SK-N-SH (cell line): ENCODE measurements around the gene PLEKHA3. TPM values are rescaled to one million over a fixed set of nuclear protein-coding genes. Genes with fewer than 3 reads are reported as not detected.

Experiments used
- CTCF ChIA-PET: fragments of 300-600, 350-600 bp; formaldehyde crosslinking; extraction: SDS; loops from one replicate; lab custom pipeline; 2021; lab: Yijun Ruan, JAX
- POLR2A ChIA-PET: fragments of 350-600 bp; sonication (Branson Sonifier 250); formaldehyde crosslinking; extraction: SDS; loops from one replicate; lab custom pipeline; 2020; ENCODE audit warnings: antibody characterized with exemption, inconsistent platforms; lab: Yijun Ruan, JAX
- DNase-seq: peaks from one replicate; pipeline ENCODE4 v3.0.0; 2012
- H2AFZ ChIP-seq: fragments of 200-600 bp; sonication (generic); 2 replicates; pipeline ENCODE4 v1.8.1; 2016; ENCODE audit warnings: antibody characterized with exemption, mild to moderate bottlenecking, low read depth
- H3F3A ChIP-seq: fragments of 200-600 bp; sonication (generic); replicated peaks from 2 replicates; pipeline ENCODE3; 2016; ENCODE audit warnings: antibody characterized with exemption, mild to moderate bottlenecking; ENCODE audit not compliant: insufficient read depth
- H3K27ac ChIP-seq, 2 experiments: fragments of 200-500 bp in 1 of 2; fragments of 200-600 bp in 1 of 2; sonication (Bioruptor generic) in 1 of 2; sonication (generic), shearing (Covaris generic) in 1 of 2; 2 replicates each; pipeline versions ENCODE4 v1.5.1 to v1.6.1; 2014 to 2016; ENCODE audit warnings: low read depth in 2 of 2, inconsistent platforms in 1 of 2, low read length in 1 of 2, mild to moderate bottlenecking in 1 of 2, mixed read lengths in 1 of 2
- H3K27me3 ChIP-seq: fragments of 200-600 bp; sonication (generic), shearing (Covaris generic); 2 replicates; pipeline ENCODE4 v1.6.1; 2016; ENCODE audit warnings: mixed run types; ENCODE audit not compliant: insufficient read depth
- H3K36me3 ChIP-seq, 2 experiments: fragments of 200-500 bp in 1 of 2; fragments of 200-600 bp in 1 of 2; sonication (Bioruptor generic) in 1 of 2; sonication (generic) in 1 of 2; replicated peaks in 1 of 2; 2 replicates each; pipeline versions ENCODE3 to v1.5.1; 2014 to 2016; ENCODE audit warnings: low read length in 1 of 2, mild to moderate bottlenecking in 1 of 2; ENCODE audit not compliant: insufficient read depth in 2 of 2, control insufficient read depth in 1 of 2
- H3K4me1 ChIP-seq, 2 experiments: fragments of 200-500 bp in 1 of 2; fragments of 200-600 bp in 1 of 2; sonication (Bioruptor generic) in 1 of 2; sonication (generic), shearing (Covaris generic) in 1 of 2; 2 replicates each; pipeline versions ENCODE4 v1.5.1 to v1.6.1; 2014 to 2016; ENCODE audit warnings: low read depth in 1 of 2, low read length in 1 of 2, mixed run types in 1 of 2; ENCODE audit not compliant: insufficient read depth in 2 of 2, control insufficient read depth in 1 of 2
- H3K4me2 ChIP-seq: fragments of 200-600 bp; sonication (generic), shearing (Covaris generic); 2 replicates; pipeline ENCODE4 v1.6.1; 2017; ENCODE audit warnings: mixed run types
- H3K4me3 ChIP-seq, 2 experiments: fragments of 200-500 bp in 1 of 2; fragments of 200-600 bp in 1 of 2; sonication (Bioruptor generic) in 1 of 2; sonication (generic), shearing (Covaris generic) in 1 of 2; 2 replicates each; pipeline versions ENCODE4 v1.5.1 to v1.8.1; 2014 to 2016; ENCODE audit warnings: low read depth in 2 of 2, inconsistent platforms in 1 of 2, low read length in 1 of 2, mild to moderate bottlenecking in 1 of 2, mixed read lengths in 1 of 2, moderate library complexity in 1 of 2
- H3K79me2 ChIP-seq: fragments of 200-600 bp; sonication (generic); 2 replicates; pipeline ENCODE4 v1.8.1; 2017; ENCODE audit warnings: mild to moderate bottlenecking; ENCODE audit not compliant: insufficient read depth
- H3K9ac ChIP-seq: fragments of 200-600 bp; sonication (generic); 2 replicates; pipeline ENCODE4 v1.6.1; 2017; ENCODE audit warnings: mixed run types
- H3K9me2 ChIP-seq: fragments of 200-600 bp; sonication (generic); 2 replicates; pipeline ENCODE4 v1.6.1; 2017; ENCODE audit warnings: mixed run types
- H3K9me3 ChIP-seq: fragments of 200-600 bp; sonication (generic); 2 replicates; pipeline ENCODE4 v1.6.1; 2017; ENCODE audit warnings: mixed run types, mild to moderate bottlenecking, moderate library complexity
- H4K20me1 ChIP-seq: fragments of 200-600 bp; sonication (generic); 2 replicates; pipeline ENCODE4 v1.6.1; 2017; ENCODE audit warnings: mild to moderate bottlenecking, mixed run types; ENCODE audit not compliant: insufficient read depth
- CHD2 ChIP-seq: fragments of 150-350 bp; IDR thresholded peaks from 2 replicates; pipeline ENCODE4 v1.6.1; 2018; ENCODE audit warnings: low read length; ENCODE audit not compliant: partially characterized antibody
- FOSL2 ChIP-seq: IDR thresholded peaks from 2 replicates; pipeline ENCODE4 v1.4.0; 2012; ENCODE audit warnings: low read depth, mild to moderate bottlenecking, moderate library complexity, borderline replicate concordance
- FOXJ3 ChIP-seq: sonication (generic); formaldehyde crosslinking; IDR thresholded peaks from 2 replicates; pipeline ENCODE4 v1.5.1; 2020; ENCODE audit warnings: mild to moderate bottlenecking, missing genetic modification reagents
- FOXM1 ChIP-seq: IDR thresholded peaks from 2 replicates; pipeline ENCODE4 v1.4.0; 2012; ENCODE audit warnings: low read depth, mild to moderate bottlenecking
- GATA2 ChIP-seq: sonication (generic); formaldehyde crosslinking; IDR thresholded peaks from 2 replicates; pipeline ENCODE4 v1.5.0; 2020; ENCODE audit warnings: mild to moderate bottlenecking, missing genetic modification reagents
- JUND ChIP-seq: IDR thresholded peaks from 2 replicates; pipeline ENCODE4 v1.4.0; 2012
- MXI1 ChIP-seq: IDR thresholded peaks from 2 replicates; pipeline ENCODE4 v1.6.1; 2012; ENCODE audit warnings: mild to moderate bottlenecking, low read depth, low read length, improper control_type of control experiment
- NFIC ChIP-seq: IDR thresholded peaks from 2 replicates; pipeline ENCODE4 v1.4.0; 2012; ENCODE audit warnings: borderline replicate concordance
- RAD21 ChIP-seq: IDR thresholded peaks from 2 replicates; pipeline ENCODE4 v1.6.1; 2012; ENCODE audit warnings: mild to moderate bottlenecking, low read length
- RCOR1 ChIP-seq: fragments of 150-350 bp; IDR thresholded peaks from 2 replicates; pipeline ENCODE4 v1.6.1; 2017; ENCODE audit warnings: antibody characterized with exemption, low read length
- RXRA ChIP-seq: IDR thresholded peaks from 2 replicates; pipeline ENCODE4 v1.4.0; 2012; ENCODE audit warnings: low read depth, mild to moderate bottlenecking, borderline replicate concordance
- SIN3A ChIP-seq: IDR thresholded peaks from 2 replicates; pipeline ENCODE4 v1.6.1; 2012; ENCODE audit warnings: low read depth, mild to moderate bottlenecking, low read length, moderate library complexity, borderline replicate concordance
- SMC3 ChIP-seq: IDR thresholded peaks from 2 replicates; pipeline ENCODE4 v1.6.1; 2012; ENCODE audit warnings: low read depth, low read length, improper control_type of control experiment
- TAF1 ChIP-seq: IDR thresholded peaks from 2 replicates; pipeline ENCODE4 v1.6.1; 2012; ENCODE audit warnings: low read depth, mild to moderate bottlenecking, low read length, moderate library complexity, borderline replicate concordance
- TCF12 ChIP-seq: IDR thresholded peaks from 2 replicates; pipeline ENCODE4 v1.4.0; 2012
- TEAD4 ChIP-seq: IDR thresholded peaks from 2 replicates; pipeline ENCODE4 v1.4.0; 2012; ENCODE audit warnings: mild to moderate bottlenecking, borderline replicate concordance; ENCODE audit not compliant: insufficient read depth
- YY1 ChIP-seq: IDR thresholded peaks from 2 replicates; pipeline ENCODE4 v1.4.0; 2012; ENCODE audit warnings: low read depth, mild to moderate bottlenecking
- WGBS: methylation state at CpG from one replicate; pipeline ENCODE4 v1.1.6; 2017; ENCODE audit warnings: low lambda C conversion rate; 5-methylcytosine and 5-hydroxymethylcytosine counted together
- polyA plus RNA-seq, 3 experiments: library from polyadenylated mRNA; depleted of rRNA; stranded (reverse); fragments of >200 nt; gene quantifications; 2 replicates each; pipeline ENCODE4 v1.2.3, GENCODE V29; 2012
- TF ChIP-seq, protein P1 (sequence below): fragments of 200-600 bp; sonication (generic); IDR thresholded peaks from 2 replicates; pipeline ENCODE4 v1.6.1; 2017; ENCODE audit warnings: antibody characterized with exemption, mild to moderate bottlenecking, moderate library complexity
- TF ChIP-seq, protein P2 (sequence below): IDR thresholded peaks from 2 replicates; pipeline ENCODE4 v1.4.0; 2012; ENCODE audit warnings: low read depth
- TF ChIP-seq, protein P3 (sequence below): fragments of 150-350 bp; IDR thresholded peaks from 2 replicates; pipeline ENCODE4 v1.6.1; 2016; ENCODE audit warnings: mild to moderate bottlenecking, low read depth, low read length

The PLEKHA3 gene
- polyA plus RNA-seq, 1 of the 3 experiments (the other 2 are of a cell fraction), result 5.7 TPM

DNA sequence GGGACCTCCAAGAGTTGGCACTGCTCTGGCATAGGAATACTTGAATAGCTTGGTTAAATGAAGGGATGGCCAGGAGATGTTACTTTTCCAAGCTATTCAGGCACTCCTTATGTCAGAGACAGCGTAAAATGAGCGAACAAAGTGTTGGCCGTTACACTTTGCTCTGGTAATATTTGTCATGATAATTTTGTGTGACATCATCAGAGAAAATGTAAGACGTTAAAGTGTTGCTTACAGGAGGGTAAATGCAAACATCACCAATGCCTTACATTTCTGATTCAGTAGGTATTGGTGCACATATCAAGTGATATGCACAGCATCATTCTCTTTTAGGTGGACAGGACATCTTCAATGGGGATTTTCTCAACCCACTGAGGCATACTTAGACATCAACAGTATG, 46.0 kb downstream of the PLEKHA3 start:
- H3K27me3 ChIP-seq, result no peaks in the 10 kb centered on the region
- ChIA-PET POLR2A (no interaction called here), CTCF (no interaction called here)
- H3K79me2 ChIP-seq, result peaks cover 76% of the 10 kb centered on the region
- no peak overlapping the region for H2AFZ ChIP-seq
- no peak for DNase-seq
- 95% methylated on average over 4 of the region's 4 CpGs for WGBS
- no peaks in the 10 kb centered on the region for H3K9me2 ChIP-seq
- H3K4me1 ChIP-seq, result peaks cover 0 to 3% of the 10 kb centered on the region in 2 experiments; a peak in 2 of 4 replicates
- no peaks in the 10 kb centered on the region for H3K9me3 ChIP-seq
- H4K20me1 ChIP-seq, result no peaks in the 10 kb centered on the region
- no peak for TF ChIP-seq TEAD4
- TF ChIP-seq, all 33 proteins: peak for 0
- Histone ChIP-seq H3K9ac (no peak overlapping the region), H3K4me3 (no peak overlapping the region), H3K36me3 (peaks cover 0 to 3% of the 10 kb centered on the region in 2 experiments), H3K4me2 (no peak overlapping the region), H3F3A (peaks cover 3% of the 10 kb centered on the region), H3K27ac (no peak overlapping the region)

DNA sequence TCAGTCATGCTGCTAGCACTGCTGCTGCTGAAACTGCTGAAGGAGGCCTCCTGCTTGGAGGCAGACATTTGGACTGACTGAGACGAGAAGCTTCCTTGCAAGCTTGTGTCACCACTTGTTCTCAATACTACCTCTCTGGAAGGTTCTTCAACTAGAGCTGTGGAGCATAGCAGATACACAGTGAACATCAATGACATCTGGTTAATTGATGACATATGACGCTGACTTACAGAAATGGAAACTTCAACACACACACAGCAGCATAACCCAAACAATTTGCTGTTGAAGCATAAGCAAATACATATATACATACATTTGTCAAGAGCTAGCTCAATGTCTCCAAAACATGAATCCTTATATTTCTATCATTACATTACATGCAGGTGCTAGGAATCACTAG, 47.3 kb downstream of the PLEKHA3 start:
- Histone ChIP-seq H3K27ac (no peak overlapping the region; a peak in 1 of 4 replicates), H2AFZ (no peak overlapping the region), H3K79me2 (peaks cover 86% of the 10 kb centered on the region), H3K9me3 (no peaks in the 10 kb centered on the region), H3K9ac (no peak overlapping the region), H3F3A (peaks cover 2% of the 10 kb centered on the region), H3K4me1 (peaks cover 0 to 3% of the 10 kb centered on the region in 2 experiments; a peak in 2 of 4 replicates), H3K4me3 (no peak overlapping the region), H3K4me2 (no peak overlapping the region), H3K36me3 (peaks cover 9 to 17% of the 10 kb centered on the region in 2 experiments), H3K27me3 (no peaks in the 10 kb centered on the region), H4K20me1 (no peaks in the 10 kb centered on the region), H3K9me2 (no peaks in the 10 kb centered on the region)
- TF ChIP-seq JUND (no peak), RCOR1 (no peak), TCF12 (no peak), RAD21 (no peak), MXI1 (no peak), SMC3 (no peak), FOXM1 (no peak), CHD2 (no peak), RXRA (no peak), FOSL2 (no peak), FOXJ3 (CRISPR knock-in tag) (no peak), TAF1 (no peak), NFIC (no peak), GATA2 (no peak), SIN3A (no peak), YY1 (no peak)
- TF ChIP-seq, protein P1, sequence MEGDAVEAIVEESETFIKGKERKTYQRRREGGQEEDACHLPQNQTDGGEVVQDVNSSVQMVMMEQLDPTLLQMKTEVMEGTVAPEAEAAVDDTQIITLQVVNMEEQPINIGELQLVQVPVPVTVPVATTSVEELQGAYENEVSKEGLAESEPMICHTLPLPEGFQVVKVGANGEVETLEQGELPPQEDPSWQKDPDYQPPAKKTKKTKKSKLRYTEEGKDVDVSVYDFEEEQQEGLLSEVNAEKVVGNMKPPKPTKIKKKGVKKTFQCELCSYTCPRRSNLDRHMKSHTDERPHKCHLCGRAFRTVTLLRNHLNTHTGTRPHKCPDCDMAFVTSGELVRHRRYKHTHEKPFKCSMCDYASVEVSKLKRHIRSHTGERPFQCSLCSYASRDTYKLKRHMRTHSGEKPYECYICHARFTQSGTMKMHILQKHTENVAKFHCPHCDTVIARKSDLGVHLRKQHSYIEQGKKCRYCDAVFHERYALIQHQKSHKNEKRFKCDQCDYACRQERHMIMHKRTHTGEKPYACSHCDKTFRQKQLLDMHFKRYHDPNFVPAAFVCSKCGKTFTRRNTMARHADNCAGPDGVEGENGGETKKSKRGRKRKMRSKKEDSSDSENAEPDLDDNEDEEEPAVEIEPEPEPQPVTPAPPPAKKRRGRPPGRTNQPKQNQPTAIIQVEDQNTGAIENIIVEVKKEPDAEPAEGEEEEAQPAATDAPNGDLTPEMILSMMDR, result no peak
- TF ChIP-seq, protein P2, sequence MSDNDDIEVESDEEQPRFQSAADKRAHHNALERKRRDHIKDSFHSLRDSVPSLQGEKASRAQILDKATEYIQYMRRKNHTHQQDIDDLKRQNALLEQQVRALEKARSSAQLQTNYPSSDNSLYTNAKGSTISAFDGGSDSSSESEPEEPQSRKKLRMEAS, result no peak
- TF ChIP-seq, protein P3, sequence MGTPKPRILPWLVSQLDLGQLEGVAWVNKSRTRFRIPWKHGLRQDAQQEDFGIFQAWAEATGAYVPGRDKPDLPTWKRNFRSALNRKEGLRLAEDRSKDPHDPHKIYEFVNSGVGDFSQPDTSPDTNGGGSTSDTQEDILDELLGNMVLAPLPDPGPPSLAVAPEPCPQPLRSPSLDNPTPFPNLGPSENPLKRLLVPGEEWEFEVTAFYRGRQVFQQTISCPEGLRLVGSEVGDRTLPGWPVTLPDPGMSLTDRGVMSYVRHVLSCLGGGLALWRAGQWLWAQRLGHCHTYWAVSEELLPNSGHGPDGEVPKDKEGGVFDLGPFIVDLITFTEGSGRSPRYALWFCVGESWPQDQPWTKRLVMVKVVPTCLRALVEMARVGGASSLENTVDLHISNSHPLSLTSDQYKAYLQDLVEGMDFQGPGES, result no peak
- WGBS, result 94% methylated on average over 2 of the region's 2 CpGs
- DNase-seq, result no peak
- CTCF ChIA-PET, result no interaction called here
- POLR2A ChIA-PET, result no interaction called here
